Transverse colon (tissue), 4 donors: ENCODE data around the gene IL36B. TPM values are rescaled to one million over a fixed set of nuclear protein-coding genes. Genes with fewer than 3 reads are reported as not detected.

Experiments
- DNase-seq: peaks from one replicate; pipeline ENCODE4 v3.0.0-alpha.2; 2019
- H3K27ac ChIP-seq, 4 donors: fragments of 200-600 bp; sonication (generic); 2 replicates each; pipeline ENCODE4 v1.5.1; 2016 to 2018; ENCODE audit warnings: inconsistent platforms in 4 of 4
- H3K27me3 ChIP-seq: fragments of 200-600 bp; sonication (generic); 2 replicates; pipeline ENCODE4 v1.5.1; 2017; ENCODE audit warnings: inconsistent platforms
- H3K36me3 ChIP-seq, 4 donors: fragments of 200-600 bp; sonication (generic); 2 replicates each; pipeline ENCODE4 v1.5.1; 2017 to 2019; ENCODE audit warnings: inconsistent platforms in 4 of 4
- H3K4me1 ChIP-seq, 4 donors: fragments of 200-600 bp; sonication (generic); 2 replicates each; pipeline ENCODE4 v1.5.1; 2017 to 2020; ENCODE audit warnings: inconsistent platforms in 4 of 4
- H3K4me3 ChIP-seq, 4 donors: fragments of 200-600 bp; sonication (generic); 1 replicate in 1 of 4; 2 replicates in 3 of 4; pipeline versions ENCODE4 v1.5.1 to v1.6.1; 2017 to 2019; ENCODE audit warnings: inconsistent platforms in 4 of 4
- H3K9me3 ChIP-seq, 2 donors: fragments of 200-600 bp; sonication (generic); 2 replicates each; pipeline ENCODE4 v1.5.1; 2017 to 2019; ENCODE audit warnings: inconsistent platforms in 2 of 2
- EP300 ChIP-seq: sonication (generic); formaldehyde crosslinking; IDR thresholded peaks from one replicate; pipeline ENCODE4 v1.6.1; 2017; ENCODE audit warnings: antibody characterized with exemption, low read depth
- POLR2A ChIP-seq: fragments of 450-650 bp; IDR thresholded peaks from one replicate; pipeline ENCODE4 v1.6.1; 2016; ENCODE audit warnings: antibody characterized with exemption, mild to moderate bottlenecking, moderate library complexity
- POLR2AphosphoS5 ChIP-seq, 3 donors: sonication (generic); formaldehyde crosslinking; IDR thresholded peaks; one replicate each; pipeline ENCODE4 v1.6.1; 2016; ENCODE audit warnings: antibody characterized with exemption in 3 of 3
- WGBS, 2 donors: methylation state at CpG; one replicate each; pipeline ENCODE4 v1.1.5; 2018; ENCODE audit warnings: low coverage in 1 of 2; 5-methylcytosine and 5-hydroxymethylcytosine counted together
- in situ Hi-C, 4 donors: fragments of 200-750 bp; cut with MboI; loops; one replicate each; pipeline versions ENCODE4 v1.15.0 to v1.15.1; 2017; ENCODE audit warnings: low sequenced_read_pairs in 3 of 4, low pct_ligation_motif_present in 1 of 4, low pct_unique_long_range_greater_than_20kb in 1 of 4
- intact Hi-C: fragments of 100-400 bp; cut with DNase I; formaldehyde crosslinking; loops from one replicate; pipeline ENCODE4 v1.15.1; 2023; ENCODE audit warnings: low total_unique reads
- total RNA-seq, 4 donors: library from RNA; depleted of rRNA; stranded (reverse); fragments of >200 nt; gene quantifications; one replicate each; pipeline ENCODE4 v1.1.0, GENCODE V29; 2016
- TF ChIP-seq, protein P1 (sequence below), 5 experiments: fragments of 200-600 bp in 3 of 5; fragments of 450-650 bp in 2 of 5; sonication (generic) in 3 of 5; IDR thresholded peaks; 1 replicate in 2 of 5; 2 replicates in 3 of 5; pipeline ENCODE4 v1.5.1; 2016 to 2017; ENCODE audit warnings: antibody characterized with exemption in 5 of 5, inconsistent platforms in 3 of 5, mild to moderate bottlenecking in 2 of 5, moderate library complexity in 1 of 5

IL36B gene
- total RNA-seq, 4 donors from 2014 or later: not detected

DNA sequence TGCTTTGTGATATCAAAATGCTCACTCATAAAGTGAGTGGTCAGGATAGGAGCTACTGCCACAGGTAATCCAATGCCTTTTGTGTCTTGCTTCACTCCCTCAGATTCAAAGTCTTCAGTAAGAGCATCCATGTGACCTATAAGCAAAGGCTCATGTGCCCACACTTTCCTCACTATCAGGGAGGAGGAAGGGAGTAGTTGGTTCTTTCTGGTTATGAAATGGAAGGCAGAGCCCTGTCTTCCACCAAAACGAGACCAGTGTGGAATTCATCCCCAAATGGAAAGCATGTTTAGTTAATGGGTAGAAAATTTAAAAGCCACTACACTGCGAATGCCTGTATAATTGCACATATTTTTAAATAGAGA is 40.9 kb upstream of the IL36B start:
- no peak overlapping the region for H3K27ac ChIP-seq
- TF ChIP-seq POLR2A (no peak), POLR2AphosphoS5 (IDR thresholded peaks at IDR 0.05) (no peak), EP300 (no peak)
- TF ChIP-seq, protein P1, sequence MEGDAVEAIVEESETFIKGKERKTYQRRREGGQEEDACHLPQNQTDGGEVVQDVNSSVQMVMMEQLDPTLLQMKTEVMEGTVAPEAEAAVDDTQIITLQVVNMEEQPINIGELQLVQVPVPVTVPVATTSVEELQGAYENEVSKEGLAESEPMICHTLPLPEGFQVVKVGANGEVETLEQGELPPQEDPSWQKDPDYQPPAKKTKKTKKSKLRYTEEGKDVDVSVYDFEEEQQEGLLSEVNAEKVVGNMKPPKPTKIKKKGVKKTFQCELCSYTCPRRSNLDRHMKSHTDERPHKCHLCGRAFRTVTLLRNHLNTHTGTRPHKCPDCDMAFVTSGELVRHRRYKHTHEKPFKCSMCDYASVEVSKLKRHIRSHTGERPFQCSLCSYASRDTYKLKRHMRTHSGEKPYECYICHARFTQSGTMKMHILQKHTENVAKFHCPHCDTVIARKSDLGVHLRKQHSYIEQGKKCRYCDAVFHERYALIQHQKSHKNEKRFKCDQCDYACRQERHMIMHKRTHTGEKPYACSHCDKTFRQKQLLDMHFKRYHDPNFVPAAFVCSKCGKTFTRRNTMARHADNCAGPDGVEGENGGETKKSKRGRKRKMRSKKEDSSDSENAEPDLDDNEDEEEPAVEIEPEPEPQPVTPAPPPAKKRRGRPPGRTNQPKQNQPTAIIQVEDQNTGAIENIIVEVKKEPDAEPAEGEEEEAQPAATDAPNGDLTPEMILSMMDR (IDR thresholded peaks at IDR 0.05): no peak
- no peak overlapping the region for H3K4me3 ChIP-seq
- no peaks in the 10 kb centered on the region for H3K27me3 ChIP-seq
- in situ Hi-C loops: no loop called here
- intact Hi-C loops: no loop called here
- no peaks in the 10 kb centered on the region for H3K4me1 ChIP-seq
- no peak for DNase-seq
- H3K9me3 ChIP-seq: no peaks in the 10 kb centered on the region
- no peaks in the 10 kb centered on the region for H3K36me3 ChIP-seq
- 37 to 63% methylated on average over 2 of the region's 2 CpGs for WGBS, 2 donors

DNA sequence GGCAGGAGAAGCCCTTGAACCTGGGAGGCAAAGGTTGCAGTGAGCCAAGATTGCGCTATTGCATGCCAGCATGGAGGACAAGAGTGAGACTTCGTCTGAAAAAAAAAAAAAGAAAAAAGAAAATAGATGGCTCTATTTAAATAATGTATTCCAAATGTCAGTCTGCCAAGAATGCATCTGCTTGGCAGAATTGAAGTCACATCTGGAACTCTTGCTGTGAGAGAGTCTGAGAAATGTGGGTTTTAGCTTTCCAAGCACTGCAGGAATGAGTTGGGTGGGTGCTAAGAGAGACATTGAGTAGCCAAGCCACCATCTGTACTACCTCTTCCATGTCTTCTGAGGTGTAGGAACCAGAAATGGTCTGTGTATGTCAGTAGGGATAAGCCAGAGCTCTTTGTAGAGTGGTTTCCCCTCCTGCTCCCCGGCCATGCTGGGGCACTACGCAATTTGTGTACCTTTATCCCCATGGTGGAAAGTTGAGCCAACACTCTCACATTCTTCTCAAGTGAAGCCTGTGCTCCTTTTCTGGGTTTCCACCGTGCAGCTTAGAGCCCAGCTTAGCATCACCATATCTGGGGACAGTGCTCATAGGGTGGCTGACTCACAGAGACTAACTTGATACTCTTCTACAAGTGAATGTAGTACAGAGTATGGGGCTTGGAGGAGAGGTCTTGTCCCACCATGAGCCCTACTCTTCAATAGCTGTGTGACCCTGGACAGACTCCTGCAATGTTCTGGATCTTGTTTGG is 40.4 kb upstream of the IL36B start:
- Histone ChIP-seq H3K4me1 (no peaks in the 10 kb centered on the region), H3K27ac (no peak overlapping the region), H3K4me3 (no peak overlapping the region), H3K9me3 (no peaks in the 10 kb centered on the region), H3K27me3 (no peaks in the 10 kb centered on the region), H3K36me3 (no peaks in the 10 kb centered on the region)
- TF ChIP-seq EP300: no peak
- TF ChIP-seq POLR2A: no peak
- TF ChIP-seq, protein P1 (IDR thresholded peaks at IDR 0.05): no peak
- no peak for TF ChIP-seq POLR2AphosphoS5 (IDR thresholded peaks at IDR 0.05)
- in situ Hi-C loops (no loop called here), intact Hi-C loops (no loop called here)
- DNase-seq: no peak
- 73 to 95% methylated on average over 2 to 5 of the region's 5 CpGs for WGBS, 2 donors

DNA sequence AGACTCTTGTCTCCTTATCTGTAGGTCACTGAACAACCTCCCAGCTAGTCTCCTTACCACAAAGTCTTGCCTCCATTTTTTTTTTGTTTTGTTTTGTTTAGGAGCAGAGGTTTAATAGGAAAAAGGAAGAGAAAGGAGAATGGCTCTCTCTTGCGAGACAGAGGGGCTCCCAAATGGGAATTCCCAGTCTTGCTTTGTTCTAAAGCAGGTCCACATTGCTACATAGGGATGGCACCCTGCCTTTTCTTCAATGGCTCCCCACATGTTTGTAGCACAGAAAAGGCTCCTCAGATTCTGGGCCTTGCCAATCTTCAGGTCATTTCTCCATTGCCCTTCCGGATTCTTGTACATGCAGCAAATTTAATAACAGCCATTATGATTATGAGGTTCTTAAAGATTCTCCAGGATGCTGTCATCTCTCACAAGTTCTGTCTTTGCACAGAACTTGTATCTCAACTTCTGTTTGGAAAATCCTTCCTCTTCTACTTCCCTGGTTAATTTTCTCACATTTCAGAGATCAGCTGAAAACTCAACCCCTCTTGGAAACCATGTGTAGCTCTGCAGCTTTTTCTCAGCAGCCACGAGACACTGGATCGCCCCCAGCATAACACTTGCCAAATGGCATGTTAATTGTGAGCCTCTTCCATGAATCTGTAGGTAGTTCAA is 38.7 kb upstream of the IL36B start:
- WGBS, 2 donors: 82 to 83% methylated on average over 3 to 4 of the region's 4 CpGs
- H3K4me3 ChIP-seq: no peak overlapping the region
- no peaks in the 10 kb centered on the region for H3K4me1 ChIP-seq
- no peak for TF ChIP-seq EP300
- H3K9me3 ChIP-seq: no peaks in the 10 kb centered on the region
- no peak overlapping the region for H3K27ac ChIP-seq
- DNase-seq: no peak
- in situ Hi-C loops: no loop called here
- no peaks in the 10 kb centered on the region for H3K27me3 ChIP-seq
- intact Hi-C loops: no loop called here
- H3K36me3 ChIP-seq: no peaks in the 10 kb centered on the region

DNA sequence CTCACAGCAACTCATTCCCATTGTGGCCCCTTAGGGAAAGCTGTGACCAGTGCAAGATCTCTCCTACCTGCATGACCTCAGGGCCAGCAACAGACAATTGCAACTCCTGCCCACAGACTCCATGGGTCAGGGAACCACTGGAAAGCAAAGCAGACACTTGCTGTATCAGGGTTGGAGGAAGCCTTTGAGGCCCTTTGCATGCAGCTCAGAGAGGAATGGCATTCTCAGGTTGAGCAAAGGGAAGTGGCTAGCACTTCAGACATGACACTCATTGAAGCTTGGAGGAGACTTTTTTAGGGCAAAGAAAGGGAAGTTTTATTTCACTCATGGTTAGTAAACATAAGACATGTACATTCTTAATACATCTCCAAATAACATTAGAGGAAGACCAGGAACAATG is 37.2 kb upstream of the IL36B start:
- DNase-seq: no peak
- H3K4me1 ChIP-seq: no peaks in the 10 kb centered on the region
- H3K9me3 ChIP-seq: no peaks in the 10 kb centered on the region
- no peaks in the 10 kb centered on the region for H3K36me3 ChIP-seq
- no peaks in the 10 kb centered on the region for H3K27me3 ChIP-seq
- intact Hi-C loops (no loop called here), in situ Hi-C loops (no loop called here)
- TF ChIP-seq POLR2AphosphoS5 (IDR thresholded peaks at IDR 0.05): no peak
- no peak for TF ChIP-seq EP300
- no peak for TF ChIP-seq POLR2A
- TF ChIP-seq, protein P1 (IDR thresholded peaks at IDR 0.05): no peak
- no peak overlapping the region for H3K4me3 ChIP-seq
- no peak overlapping the region for H3K27ac ChIP-seq
